GM19372 (cell line): ENCODE data around the gene MCRIP2.
"Not testable (repeated sequence)": the region's sequence is repeated elsewhere in the genome, so short reads cannot be mapped to it uniquely, and the experiment has no call there.

Experiments
- ATAC-seq: cut with Tn5 transposase; IDR thresholded peaks from one replicate; pipeline ENCODE4 v1.9.1; 2021; ENCODE audit warnings: mild to moderate bottlenecking, low read depth, moderate library complexity; ENCODE audit not compliant: unreplicated experiment

Gene MCRIP2

GRCh38 chr16:641326-642188, at the start of gene MCRIP2:
Gene MCRIP2, plus strand, starts transcription at chr16:641828. Its CDS starts 164 bp downstream, at chr16:641992.
- peak; percentile 54 for ATAC-seq

GRCh38 chr16:591892-592517, 49.6 kb upstream of the MCRIP2 start:
- ATAC-seq, result no peak

- no peak for ATAC-seq
Observed at GRCh38 chr16:592518-593306, 48.9 kb upstream of the MCRIP2 start.

- ATAC-seq, result no peak
Observed at GRCh38 chr16:593406-593805, 48.2 kb upstream of the MCRIP2 start.

GRCh38 chr16:593807-594206, 47.8 kb upstream of the MCRIP2 start:
- no peak for ATAC-seq

GRCh38 chr16:595094-595528, 46.5 kb upstream of the MCRIP2 start:
- ATAC-seq, result no peak

- ATAC-seq, result no peak
Observed at GRCh38 chr16:595942-596735, 45.5 kb upstream of the MCRIP2 start.

- ATAC-seq, result no peak
Observed at GRCh38 chr16:596736-597060, 44.9 kb upstream of the MCRIP2 start.

- not testable (repeated sequence) for ATAC-seq
Observed at GRCh38 chr16:597655-598054, 44.0 kb upstream of the MCRIP2 start.

- ATAC-seq, result no peak
Observed at GRCh38 chr16:598823-599739, 42.5 kb upstream of the MCRIP2 start.

- no peak for ATAC-seq
Observed at GRCh38 chr16:600781-601180, 40.8 kb upstream of the MCRIP2 start.

GRCh38 chr16:603933-604332, 37.7 kb upstream of the MCRIP2 start:
- no peak for ATAC-seq

GRCh38 chr16:606656-607307, 34.8 kb upstream of the MCRIP2 start:
- ATAC-seq, result no peak

- no peak for ATAC-seq
Observed at GRCh38 chr16:608019-608418, 33.6 kb upstream of the MCRIP2 start.

- ATAC-seq, result no peak
Observed at GRCh38 chr16:609316-609715, 32.3 kb upstream of the MCRIP2 start.

- ATAC-seq, result no peak
Observed at GRCh38 chr16:609984-610383, 31.6 kb upstream of the MCRIP2 start.

- no peak for ATAC-seq
Observed at GRCh38 chr16:610513-611381, 30.9 kb upstream of the MCRIP2 start.

- no peak for ATAC-seq
Observed at GRCh38 chr16:615122-615521, 26.5 kb upstream of the MCRIP2 start.
